ENCODE results near the gene STXBP4. TPM values are rescaled to one million over a fixed set of nuclear protein-coding genes. Genes with fewer than 3 reads are reported as not detected.
A peak's percentile ranks its signal among the peaks of the same experiment; 100 is the strongest.

The STXBP4 gene
- polyA plus RNA-seq, 1 experiment = 9.7 TPM

- Histone ChIP-seq H3K27ac (ENCODE audit: low read depth, low read length) (no peak overlapping the region), H3K4me3 (ENCODE audit: low read depth, low read length) (no peak overlapping the region), H3K9me3 (ENCODE audit: control insufficient read depth, insufficient read depth, low read length) (no peaks in the 10 kb centered on the region), H3K27me3 (ENCODE audit: control insufficient read depth, insufficient read depth, low read length) (no peaks in the 10 kb centered on the region)
- CTCF ChIA-PET = interaction anchor here (1.3 to 4.6 kb wide), 3 partner anchors 12 to 344 kb away, joined by 5 to 57 read pairs (median 35); no protein-coding TSS in a partner anchor
- DNase-seq (ENCODE audit: low read depth, low spot score) = no peak
- POLR2A ChIA-PET = no interaction called here
- no peak for TF ChIP-seq CTCF (IDR thresholded peaks at IDR 0.05; ENCODE audit: low read depth, low read length)
Measured at GRCh38 chr17:55004484-55004883, 35.9 kb downstream of the STXBP4 start.

GRCh38 chr17:55005520-55005919, 37.0 kb downstream of the STXBP4 start:
- DNase-seq (ENCODE audit: low read depth, low spot score) = no peak
- POLR2A ChIA-PET = no interaction called here
- TF ChIP-seq CTCF (IDR thresholded peaks at IDR 0.05; ENCODE audit: low read depth, low read length) = peak; percentile 41
- Histone ChIP-seq H3K9me3 (ENCODE audit: control insufficient read depth, insufficient read depth, low read length) (no peaks in the 10 kb centered on the region), H3K27me3 (ENCODE audit: control insufficient read depth, insufficient read depth, low read length) (no peaks in the 10 kb centered on the region), H3K27ac (ENCODE audit: low read depth, low read length) (no peak overlapping the region), H3K4me3 (ENCODE audit: low read depth, low read length) (no peak overlapping the region)
- CTCF ChIA-PET = interaction anchor here (0.6 to 4.6 kb wide), 8 partner anchors 13 to 343 kb away, joined by 3 to 57 read pairs (median 4); no protein-coding TSS in a partner anchor

- no peak for TF ChIP-seq CTCF (IDR thresholded peaks at IDR 0.05; ENCODE audit: low read depth, low read length)
- ChIA-PET CTCF (interaction anchor here (0.6 kb wide), 1 partner anchor 18 kb away, joined by 3 read pairs; no protein-coding TSS in a partner anchor), POLR2A (no interaction called here)
- Histone ChIP-seq H3K27ac (ENCODE audit: low read depth, low read length) (no peak overlapping the region), H3K27me3 (ENCODE audit: control insufficient read depth, insufficient read depth, low read length) (no peaks in the 10 kb centered on the region), H3K4me3 (ENCODE audit: low read depth, low read length) (no peak overlapping the region), H3K9me3 (ENCODE audit: control insufficient read depth, insufficient read depth, low read length) (no peaks in the 10 kb centered on the region)
- no peak for DNase-seq (ENCODE audit: low read depth, low spot score)
Measured at GRCh38 chr17:55023626-55024025, 55.1 kb downstream of the STXBP4 start.

- Histone ChIP-seq H3K4me3 (ENCODE audit: low read depth, low read length) (no peak overlapping the region), H3K27ac (ENCODE audit: low read depth, low read length) (no peak overlapping the region), H3K27me3 (ENCODE audit: control insufficient read depth, insufficient read depth, low read length) (no peaks in the 10 kb centered on the region), H3K9me3 (ENCODE audit: control insufficient read depth, insufficient read depth, low read length) (no peaks in the 10 kb centered on the region)
- ChIA-PET CTCF (no interaction called here), POLR2A (no interaction called here)
- DNase-seq (ENCODE audit: low read depth, low spot score) = no peak
- no peak for TF ChIP-seq CTCF (IDR thresholded peaks at IDR 0.05; ENCODE audit: low read depth, low read length)
Measured at GRCh38 chr17:55037828-55038227, 69.3 kb downstream of the STXBP4 start.

GRCh38 chr17:55038291-55038690, 69.7 kb downstream of the STXBP4 start:
- H3K4me3 ChIP-seq (ENCODE audit: low read depth, low read length) = no peak overlapping the region
- POLR2A ChIA-PET = no interaction called here
- no peaks in the 10 kb centered on the region for H3K27me3 ChIP-seq (ENCODE audit: control insufficient read depth, insufficient read depth, low read length)
- TF ChIP-seq CTCF (IDR thresholded peaks at IDR 0.05; ENCODE audit: low read depth, low read length) = no peak
- H3K27ac ChIP-seq (ENCODE audit: low read depth, low read length) = no peak overlapping the region
- CTCF ChIA-PET = no interaction called here
- no peaks in the 10 kb centered on the region for H3K9me3 ChIP-seq (ENCODE audit: control insufficient read depth, insufficient read depth, low read length)
- no peak for DNase-seq (ENCODE audit: low read depth, low spot score)
